Stimulated activated CD8-positive, alpha-beta memory T cell treated with anti-CD3 and anti-CD28 coated beads, Interleukin-4, amount 100 ng/mL, for 24 hours (primary cell): Measurements from ENCODE around the gene MYH2.

Experiments used
- DNase-seq: peaks from one replicate; pipeline ENCODE4 v3.0.0-alpha.2; 2020; ENCODE audit warnings: low read depth

Gene MYH2

GRCh38 chr17:10516065-10516464, 33.4 kb downstream of the MYH2 start:
- no peak for DNase-seq

- no peak for DNase-seq
Observed at GRCh38 chr17:10513299-10514067, 36.0 kb downstream of the MYH2 start.

- no peak for DNase-seq
Observed at GRCh38 chr17:10512856-10513255, 36.6 kb downstream of the MYH2 start.

GRCh38 chr17:10499950-10500349, 49.5 kb downstream of the MYH2 start:
- DNase-seq: no peak

- DNase-seq: no peak
Observed at GRCh38 chr17:10492004-10492403, 57.5 kb downstream of the MYH2 start.

DNA sequence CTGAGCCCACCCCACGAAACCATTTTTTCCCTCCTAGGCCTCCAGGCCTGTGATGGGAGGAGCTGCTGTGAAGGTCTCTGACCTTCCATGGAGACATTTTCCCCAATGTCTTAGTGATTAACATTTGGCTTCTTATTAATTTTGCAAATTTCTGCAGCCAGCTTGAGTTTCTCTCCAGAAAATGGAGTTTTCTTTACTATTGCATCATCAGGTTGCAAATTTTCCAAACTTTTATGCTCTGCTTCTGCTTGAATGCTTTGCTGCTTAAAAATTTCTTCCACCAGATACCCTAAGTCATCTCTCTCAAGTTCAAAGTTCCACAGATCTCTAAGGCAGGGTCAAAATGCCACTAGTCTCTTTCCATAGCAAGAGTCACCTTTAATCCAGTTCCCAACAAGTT, 67.2 kb downstream of the MYH2 start:
- no peak for DNase-seq

- no peak for DNase-seq
Observed at GRCh38 chr17:10477701-10478100, 71.8 kb downstream of the MYH2 start.

DNA sequence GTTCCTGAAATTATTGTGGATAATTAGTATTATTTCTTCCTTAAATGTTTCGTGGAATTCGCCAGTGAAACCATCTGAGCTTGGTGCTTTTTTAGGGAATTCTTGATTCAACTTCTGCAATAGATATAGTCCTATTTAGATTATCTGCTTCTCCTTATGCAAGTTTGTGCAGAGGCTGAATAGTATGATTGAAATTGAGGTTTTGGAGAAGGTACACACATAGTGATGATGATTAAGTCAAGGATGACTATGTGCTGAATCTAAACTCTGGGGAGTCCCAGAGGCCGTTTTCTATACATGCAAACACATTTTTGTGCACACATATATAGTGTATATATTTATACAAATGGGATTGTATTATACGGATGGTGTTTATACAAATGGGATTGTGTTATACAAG, 74.9 kb downstream of the MYH2 start:
- no peak for DNase-seq

GRCh38 chr17:10471858-10472257, 77.6 kb downstream of the MYH2 start:
- no peak for DNase-seq
